GM18858 (cell line): Measurements from ENCODE around the gene PPP5C.
"Not testable (repeated sequence)": the region's sequence is repeated elsewhere in the genome, so short reads cannot be mapped to it uniquely, and the experiment has no call there.

ENCODE experiments used
- ATAC-seq: cut with Tn5 transposase; IDR thresholded peaks from one replicate; pipeline ENCODE4 v1.9.1; 2021; ENCODE audit not compliant: unreplicated experiment

The PPP5C gene

GRCh38 chr19:46384396-46384795 is 37.5 kb downstream of the PPP5C start:
- ATAC-seq, result no peak

DNA sequence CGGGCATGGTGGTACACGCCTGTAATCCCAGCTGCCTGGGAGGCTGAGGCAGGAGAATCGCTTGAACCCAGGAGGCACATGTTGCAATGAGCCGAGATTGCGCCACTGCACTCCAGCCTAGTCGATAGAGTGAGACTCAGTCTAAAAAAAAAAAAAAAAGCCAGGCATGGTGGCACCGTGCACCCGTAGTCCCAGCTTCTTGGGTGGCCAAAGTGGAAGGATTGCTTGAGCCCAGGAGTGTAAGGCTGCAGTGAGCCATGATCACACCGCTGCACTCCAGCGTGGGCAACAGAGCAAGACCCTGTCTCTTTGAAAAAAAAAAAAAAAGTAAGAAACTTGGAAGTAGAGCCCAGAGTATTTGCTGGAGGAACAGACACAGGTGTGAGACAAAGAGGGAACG is 38.7 kb downstream of the PPP5C start:
- ATAC-seq, result no peak

GRCh38 chr19:46386151-46386550 is 39.3 kb downstream of the PPP5C start:
- no peak for ATAC-seq

DNA sequence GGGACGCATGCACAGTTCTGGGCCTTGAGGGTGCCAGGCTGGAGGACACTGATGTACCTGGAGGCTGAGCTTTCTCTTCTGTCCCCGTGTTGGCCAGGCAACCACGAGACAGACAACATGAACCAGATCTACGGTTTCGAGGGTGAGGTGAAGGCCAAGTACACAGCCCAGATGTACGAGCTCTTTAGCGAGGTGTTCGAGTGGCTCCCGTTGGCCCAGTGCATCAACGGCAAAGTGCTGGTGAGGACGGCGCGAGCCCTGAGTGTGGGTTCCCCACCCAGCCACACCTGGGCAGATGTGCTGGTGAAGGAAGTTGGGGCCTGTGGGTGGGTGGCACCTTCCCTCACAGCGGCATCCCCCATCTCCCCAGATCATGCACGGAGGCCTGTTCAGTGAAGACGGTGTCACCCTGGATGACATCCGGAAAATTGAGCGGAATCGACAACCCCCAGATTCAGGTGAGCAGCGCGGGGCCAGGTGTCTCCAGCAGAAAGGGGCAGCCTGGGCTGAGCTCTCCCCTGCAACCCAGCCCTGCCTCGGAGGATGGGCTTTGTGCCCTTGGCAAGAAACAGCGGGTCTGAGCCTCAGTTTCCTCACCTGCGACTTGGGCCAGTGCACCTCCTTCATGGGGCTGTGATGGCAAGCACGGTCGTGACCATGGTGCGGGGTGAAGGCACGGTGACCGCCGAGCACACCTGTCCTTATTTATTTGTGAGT is 40.3 kb downstream of the PPP5C start:
- ATAC-seq, result no peak

DNA sequence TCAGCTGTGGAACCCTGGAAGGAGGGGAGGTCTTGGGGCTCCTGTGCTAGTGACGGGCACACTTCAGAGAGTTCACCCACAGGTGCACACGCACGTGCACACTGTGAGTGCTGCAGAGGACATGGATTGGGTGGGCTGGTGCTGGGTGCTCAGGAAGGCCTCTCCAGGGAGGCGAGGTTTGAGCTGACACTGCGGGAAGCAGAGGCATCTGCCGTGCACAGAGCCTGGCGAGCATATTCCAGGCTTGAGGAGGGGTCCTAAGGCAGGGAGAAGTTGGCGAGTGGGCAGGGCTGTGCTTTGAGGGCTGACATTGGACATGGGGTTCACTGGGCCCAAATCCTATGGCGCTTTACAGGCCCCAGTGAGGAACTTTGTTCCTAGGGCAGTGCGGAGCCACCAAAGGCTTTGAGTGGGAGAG is 40.8 kb downstream of the PPP5C start:
- no peak for ATAC-seq

DNA sequence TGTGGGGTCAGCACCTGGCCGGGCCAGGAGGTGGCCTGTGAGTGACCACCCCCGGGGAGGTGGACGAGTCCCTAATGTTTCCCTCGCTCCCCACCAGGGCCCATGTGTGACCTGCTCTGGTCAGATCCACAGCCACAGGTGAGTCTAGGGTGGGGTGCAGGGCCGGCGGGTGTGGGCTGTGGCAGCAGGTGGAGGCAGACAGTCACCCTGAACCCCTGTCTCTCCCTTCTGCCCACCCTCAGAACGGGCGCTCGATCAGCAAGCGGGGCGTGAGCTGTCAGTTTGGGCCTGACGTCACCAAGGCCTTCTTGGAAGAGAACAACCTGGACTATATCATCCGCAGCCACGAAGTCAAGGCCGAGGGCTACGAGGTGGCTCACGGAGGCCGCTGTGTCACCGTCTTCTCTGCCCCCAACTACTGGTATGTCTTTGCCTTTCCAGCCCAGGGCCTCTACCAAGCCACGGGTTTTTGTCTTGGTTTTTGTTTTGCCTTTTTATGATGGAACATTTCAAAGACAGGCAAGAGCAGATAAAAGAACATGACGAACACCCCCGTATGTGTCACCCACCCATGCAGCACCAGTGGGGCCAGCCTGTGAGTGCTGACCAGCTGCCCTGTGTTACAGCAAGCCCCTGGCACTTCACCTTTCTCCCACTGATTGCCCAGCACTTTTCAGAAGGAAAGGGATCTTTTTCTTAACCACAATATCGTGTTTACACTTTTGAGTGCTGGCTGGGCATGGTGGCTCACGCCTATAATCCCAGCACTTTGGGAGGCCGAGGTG is 41.6 kb downstream of the PPP5C start:
- ATAC-seq, result no peak

- no peak for ATAC-seq
Observed at GRCh38 chr19:46390121-46390858, 43.4 kb downstream of the PPP5C start.

DNA sequence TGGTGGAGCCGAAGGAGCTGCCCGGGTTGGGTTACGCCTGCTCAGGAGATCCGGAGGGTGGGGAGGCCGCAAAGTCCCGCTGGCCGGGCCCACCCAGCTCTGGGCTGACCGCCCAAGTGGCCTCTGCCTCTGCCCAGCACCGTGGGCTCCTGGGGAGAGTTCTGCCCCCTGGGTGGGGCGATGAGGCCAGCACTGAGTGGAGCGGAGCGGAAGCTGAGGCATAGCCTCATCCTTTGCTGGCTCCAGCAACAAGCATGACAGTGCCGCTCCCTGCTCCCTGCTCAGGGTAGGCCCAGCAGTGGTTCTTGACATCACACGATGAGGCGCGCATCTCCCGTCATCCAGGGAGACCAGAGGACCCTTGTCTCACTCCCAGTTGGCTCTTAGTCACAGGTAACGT is 44.0 kb downstream of the PPP5C start:
- ATAC-seq, result no peak

- ATAC-seq, result no peak
Observed at GRCh38 chr19:46391296-46392251, 44.7 kb downstream of the PPP5C start.

DNA sequence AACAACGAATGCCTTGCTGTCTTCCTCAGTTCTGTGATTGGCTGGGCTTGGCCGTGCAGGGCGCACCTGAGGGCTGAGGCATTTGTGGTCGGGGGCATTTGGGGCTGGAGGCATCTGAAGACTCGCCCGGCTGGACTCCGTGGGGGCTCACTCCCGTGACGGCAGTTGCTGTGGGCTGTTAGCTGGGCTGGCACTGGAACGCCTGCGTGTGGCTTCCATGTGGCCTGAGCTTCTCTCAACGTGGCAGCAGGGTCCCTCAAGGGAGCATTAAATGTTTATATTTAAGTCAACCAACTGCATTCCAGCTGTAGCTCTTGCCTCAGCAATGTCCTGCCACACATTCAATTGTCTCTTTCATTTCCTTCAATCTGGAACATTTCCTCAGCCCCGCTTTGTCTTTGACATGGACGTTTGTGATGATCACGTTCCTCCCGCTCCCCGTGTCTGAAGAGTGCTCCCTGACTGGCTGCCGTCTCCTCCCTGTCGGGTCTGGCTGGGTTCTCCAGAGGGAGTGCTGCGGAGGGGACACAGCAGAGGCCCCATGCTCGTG is 45.4 kb downstream of the PPP5C start:
- ATAC-seq, result no peak

GRCh38 chr19:46392837-46393236 is 46.0 kb downstream of the PPP5C start:
- ATAC-seq, result no peak

- ATAC-seq, result no peak
Observed at GRCh38 chr19:46393456-46394401, 46.8 kb downstream of the PPP5C start.

- ATAC-seq, result no peak
Observed at GRCh38 chr19:46394402-46394797, 47.5 kb downstream of the PPP5C start.

DNA sequence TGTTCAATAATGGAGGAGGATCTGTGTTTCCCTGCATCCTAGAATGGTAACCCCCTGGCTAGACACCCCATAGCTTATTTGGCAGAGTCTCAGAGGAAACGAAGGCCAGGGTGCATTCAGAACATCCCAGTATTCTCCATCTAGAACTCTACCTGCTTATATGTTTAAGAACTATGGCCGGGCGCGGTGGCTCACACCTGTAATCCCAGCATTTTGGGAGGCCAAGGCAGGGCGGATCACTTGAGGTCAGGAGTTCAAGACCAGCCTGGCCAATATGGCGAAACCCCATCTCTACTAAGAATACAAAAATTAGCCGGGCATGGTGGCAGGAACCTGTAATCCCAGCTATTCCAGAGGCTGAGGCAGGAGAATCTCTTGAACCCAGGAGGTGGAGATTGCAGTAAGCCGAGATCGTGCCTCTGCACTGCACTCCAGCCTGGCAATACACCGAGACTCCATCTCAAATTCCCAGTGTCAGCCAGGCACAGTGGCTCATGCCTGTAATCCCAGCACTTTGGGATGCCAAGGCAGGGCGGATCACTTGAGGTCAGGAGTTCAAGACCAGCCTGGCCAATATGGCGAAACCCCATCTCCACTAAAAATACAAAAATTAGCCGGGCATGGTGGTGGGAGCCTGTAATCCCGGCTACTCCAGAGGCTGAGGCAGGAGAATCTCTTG is 51.1 kb downstream of the PPP5C start:
- ATAC-seq, result not testable (repeated sequence)

GRCh38 chr19:46402725-46403124 is 55.8 kb downstream of the PPP5C start:
- no peak for ATAC-seq

DNA sequence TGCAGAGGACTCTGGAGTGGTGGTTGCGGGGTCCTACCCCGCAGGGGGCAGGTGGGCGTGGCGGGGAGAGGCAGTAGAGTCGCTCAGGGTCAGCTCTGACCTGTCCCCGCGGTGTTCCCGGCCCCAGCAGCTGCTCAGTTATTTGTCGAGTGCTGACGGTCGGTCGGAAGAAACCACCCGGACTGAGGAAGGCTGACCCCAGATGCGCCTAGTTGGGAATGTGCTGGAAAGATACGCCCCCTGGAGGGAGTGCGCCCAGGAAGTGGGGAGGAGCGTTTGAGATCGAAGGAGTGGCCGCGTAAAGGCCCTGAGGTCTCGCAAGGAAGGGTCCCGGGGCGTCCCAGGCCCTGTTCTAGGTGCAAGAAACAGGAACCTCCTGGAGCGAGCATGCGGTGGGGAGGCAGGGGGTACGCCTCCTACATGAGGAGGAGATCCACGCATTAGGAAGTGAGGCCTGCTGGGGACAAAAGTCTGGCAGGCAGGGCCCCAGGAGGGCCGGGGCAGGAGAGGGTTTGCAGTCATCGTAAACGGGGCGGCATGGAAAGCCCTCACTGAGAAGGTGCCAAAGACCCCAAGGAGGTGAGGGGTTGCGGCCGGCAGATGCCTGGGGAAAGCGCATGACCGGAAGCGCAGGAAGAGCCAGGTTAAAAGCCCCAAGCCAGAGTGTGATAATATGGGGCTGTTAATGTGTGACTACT is 57.3 kb downstream of the PPP5C start:
- no peak for ATAC-seq

DNA sequence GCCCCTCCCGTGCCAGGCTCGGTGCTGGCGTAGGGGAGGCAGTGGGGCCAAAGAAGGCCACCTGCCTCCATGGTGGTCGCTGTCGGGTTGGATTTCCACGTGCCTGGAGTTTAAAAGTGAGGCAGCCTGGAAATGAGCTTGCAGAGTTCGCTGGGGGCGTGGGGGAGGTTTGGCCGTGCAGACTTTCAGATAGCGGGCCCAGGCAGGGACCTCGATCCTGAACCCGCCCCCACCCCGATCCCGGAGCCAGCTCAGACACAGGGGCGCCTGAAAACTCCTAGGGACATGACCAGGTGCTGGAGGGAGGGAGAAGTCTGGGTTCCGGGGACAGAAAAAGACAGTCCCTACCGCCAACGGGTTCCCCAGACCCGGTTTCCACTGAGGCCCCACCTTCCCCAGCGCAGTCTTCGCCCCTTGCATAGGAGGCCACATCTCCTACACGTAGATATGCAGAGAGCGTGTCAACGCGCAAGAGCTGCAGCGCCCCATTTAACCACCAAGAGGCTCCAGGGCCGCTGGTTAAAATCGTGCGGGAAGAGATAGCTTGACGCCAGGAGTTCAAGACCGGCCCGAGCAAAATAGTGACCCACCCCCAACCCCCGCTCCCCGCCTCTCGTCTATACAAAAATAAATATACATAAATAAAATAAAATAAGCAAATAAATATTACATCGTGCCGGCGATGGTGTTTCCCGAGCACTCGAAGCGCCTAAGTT is 58.0 kb downstream of the PPP5C start:
- no peak for ATAC-seq
